GM10248 (cell line): ENCODE measurements around the gene NFIA.

Experiments
- CTCF ChIA-PET: fragments of 300-600 bp; sonication (Branson Sonifier 250); formaldehyde crosslinking; extraction: SDS; loops from one replicate; lab custom pipeline; 2021; ENCODE audit warnings: antibody characterized with exemption; lab: Yijun Ruan, JAX
- POLR2A ChIA-PET: fragments of 350-650 bp; sonication (Branson Sonifier 250); formaldehyde crosslinking; extraction: SDS; loops from one replicate; lab custom pipeline; 2020; ENCODE audit warnings: antibody characterized with exemption; lab: Yijun Ruan, JAX
- DNase-seq: peaks from one replicate; pipeline ENCODE4 v3.0.0; 2012; ENCODE audit errors: extremely low spot score
- CTCF ChIP-seq: IDR thresholded peaks from 2 replicates; pipeline ENCODE4 v1.5.1; 2012; ENCODE audit warnings: mild to moderate bottlenecking, low read depth; ENCODE audit errors: extremely low read depth, missing control alignments, control extremely low read depth

Gene NFIA

GRCh38 chr1:61375082-61375880 is 292.9 kb downstream of the NFIA start:
- DNase-seq = no peak
- ChIA-PET CTCF (no interaction called here), POLR2A (no interaction called here)
- no peak for TF ChIP-seq CTCF

DNA sequence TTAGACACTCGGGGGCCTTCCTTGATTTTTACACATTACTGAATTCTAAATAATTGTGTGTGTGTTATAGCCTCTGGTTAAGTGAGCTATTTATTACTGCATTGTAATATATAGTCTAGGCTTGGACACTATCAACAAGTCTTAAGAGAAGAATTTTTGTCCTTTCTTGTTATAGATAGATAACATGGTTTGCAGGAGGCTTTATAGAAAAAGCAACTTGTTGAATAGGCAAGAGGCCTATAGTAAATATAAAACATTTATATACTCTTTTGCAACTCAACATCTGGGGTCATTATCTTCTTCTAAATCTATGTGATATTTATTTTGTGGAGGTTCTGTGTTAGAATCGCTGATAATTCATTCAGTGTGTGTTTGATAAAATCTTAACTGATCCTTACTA is 293.8 kb downstream of the NFIA start:
- TF ChIP-seq CTCF = no peak
- ChIA-PET POLR2A (no interaction called here), CTCF (no interaction called here)

DNA sequence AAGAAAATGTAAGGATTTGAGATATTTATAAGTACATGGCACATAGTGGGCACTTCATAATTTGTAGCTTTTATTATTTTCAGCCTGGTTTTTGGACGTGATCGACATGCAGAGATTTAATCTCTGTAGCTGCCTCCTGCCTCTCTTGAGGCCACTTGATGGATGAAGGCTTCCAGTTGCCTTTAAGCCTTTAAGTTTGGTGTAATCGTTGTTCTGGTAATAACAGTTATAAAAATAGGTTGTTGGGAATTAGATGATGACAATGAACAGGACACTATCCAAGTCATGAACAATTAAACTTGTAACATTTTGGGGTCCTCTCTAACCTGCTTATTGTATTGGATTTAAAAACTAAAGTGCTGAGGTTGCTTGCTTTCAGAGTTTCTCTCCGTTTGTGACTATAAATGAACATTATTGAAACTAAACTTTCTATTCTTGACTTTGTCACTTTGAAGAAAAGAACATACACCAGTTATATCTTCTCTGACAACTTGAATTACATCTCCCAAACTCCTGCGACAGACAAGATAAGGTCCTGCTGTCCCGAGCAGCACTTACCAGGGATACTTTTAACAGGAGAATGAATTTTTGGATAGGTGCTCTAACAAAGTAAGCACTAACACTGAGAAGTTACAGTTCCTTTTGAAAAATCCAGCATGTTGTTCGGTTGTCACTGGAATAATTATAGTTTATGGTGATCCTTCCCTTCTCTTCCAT is 295.0 kb downstream of the NFIA start:
- CTCF ChIA-PET = no interaction called here
- no peak for DNase-seq
- POLR2A ChIA-PET = no interaction called here
- TF ChIP-seq CTCF = no peak

More for the DNA sequence above, 293.8 kb downstream of the NFIA start:
- no peak for DNase-seq

DNA sequence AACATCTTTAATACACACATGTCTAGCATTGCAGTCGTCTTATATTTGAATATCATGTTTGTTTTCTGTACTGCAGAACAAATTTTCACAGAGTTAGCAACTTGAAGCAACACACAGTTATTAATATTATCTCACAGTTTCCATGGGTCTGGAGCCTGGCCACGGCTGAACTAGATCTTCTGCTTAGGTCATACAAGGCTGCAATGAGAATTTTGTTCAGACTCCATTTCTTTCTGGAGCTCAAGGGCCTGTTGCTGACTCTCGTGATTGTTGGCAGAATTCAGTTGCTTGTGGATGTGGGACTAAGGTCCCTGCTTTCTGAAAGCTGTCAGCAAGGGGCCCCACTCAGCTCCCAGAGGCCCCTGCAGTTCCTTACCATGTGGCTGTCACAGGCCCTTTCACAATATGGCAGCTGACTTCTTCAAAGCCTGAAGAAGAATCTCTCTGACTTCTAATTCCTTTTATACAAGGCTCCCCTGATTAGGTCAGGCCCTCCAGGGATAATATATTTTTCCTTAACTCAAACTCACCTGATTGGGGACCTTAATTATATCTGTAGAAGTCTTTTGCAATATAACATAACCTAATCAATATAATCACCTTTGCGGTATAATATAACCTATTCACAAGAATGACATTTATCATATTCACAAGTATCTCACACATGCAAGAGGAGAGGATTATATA is 296.3 kb downstream of the NFIA start:
- ChIA-PET CTCF (interaction anchor here (1.2 kb wide), 1 partner anchor 75 kb away, joined by 3 read pairs; no protein-coding TSS in a partner anchor), POLR2A (no interaction called here)
- no peak for TF ChIP-seq CTCF

GRCh38 chr1:61379693-61380092 is 297.3 kb downstream of the NFIA start:
- no peak for DNase-seq
- CTCF ChIA-PET = interaction anchor here (1.2 kb wide), 1 partner anchor 74 kb away, joined by 3 read pairs; no protein-coding TSS in a partner anchor
- POLR2A ChIA-PET = no interaction called here
- TF ChIP-seq CTCF = no peak

More for the DNA sequence above, 296.3 kb downstream of the NFIA start:
- DNase-seq = no peak

GRCh38 chr1:61380561-61380960 is 298.2 kb downstream of the NFIA start:
- TF ChIP-seq CTCF = no peak
- CTCF ChIA-PET = no interaction called here
- no peak for DNase-seq
- POLR2A ChIA-PET = no interaction called here
